Measurements from ENCODE around the gene IPO11.
"Not testable (repeated sequence)": the region's sequence is repeated elsewhere in the genome, so short reads cannot be mapped to it uniquely, and the experiment has no call there.

The IPO11 gene

GRCh38 chr5:62649025-62649424 is 236.5 kb downstream of the IPO11 start:
- TF ChIP-seq, protein P1, sequence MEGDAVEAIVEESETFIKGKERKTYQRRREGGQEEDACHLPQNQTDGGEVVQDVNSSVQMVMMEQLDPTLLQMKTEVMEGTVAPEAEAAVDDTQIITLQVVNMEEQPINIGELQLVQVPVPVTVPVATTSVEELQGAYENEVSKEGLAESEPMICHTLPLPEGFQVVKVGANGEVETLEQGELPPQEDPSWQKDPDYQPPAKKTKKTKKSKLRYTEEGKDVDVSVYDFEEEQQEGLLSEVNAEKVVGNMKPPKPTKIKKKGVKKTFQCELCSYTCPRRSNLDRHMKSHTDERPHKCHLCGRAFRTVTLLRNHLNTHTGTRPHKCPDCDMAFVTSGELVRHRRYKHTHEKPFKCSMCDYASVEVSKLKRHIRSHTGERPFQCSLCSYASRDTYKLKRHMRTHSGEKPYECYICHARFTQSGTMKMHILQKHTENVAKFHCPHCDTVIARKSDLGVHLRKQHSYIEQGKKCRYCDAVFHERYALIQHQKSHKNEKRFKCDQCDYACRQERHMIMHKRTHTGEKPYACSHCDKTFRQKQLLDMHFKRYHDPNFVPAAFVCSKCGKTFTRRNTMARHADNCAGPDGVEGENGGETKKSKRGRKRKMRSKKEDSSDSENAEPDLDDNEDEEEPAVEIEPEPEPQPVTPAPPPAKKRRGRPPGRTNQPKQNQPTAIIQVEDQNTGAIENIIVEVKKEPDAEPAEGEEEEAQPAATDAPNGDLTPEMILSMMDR (conservative IDR thresholded peaks at IDR 0.05) = no peak
- no peak for TF ChIP-seq ZFX (IDR thresholded peaks at IDR 0.05)

DNA sequence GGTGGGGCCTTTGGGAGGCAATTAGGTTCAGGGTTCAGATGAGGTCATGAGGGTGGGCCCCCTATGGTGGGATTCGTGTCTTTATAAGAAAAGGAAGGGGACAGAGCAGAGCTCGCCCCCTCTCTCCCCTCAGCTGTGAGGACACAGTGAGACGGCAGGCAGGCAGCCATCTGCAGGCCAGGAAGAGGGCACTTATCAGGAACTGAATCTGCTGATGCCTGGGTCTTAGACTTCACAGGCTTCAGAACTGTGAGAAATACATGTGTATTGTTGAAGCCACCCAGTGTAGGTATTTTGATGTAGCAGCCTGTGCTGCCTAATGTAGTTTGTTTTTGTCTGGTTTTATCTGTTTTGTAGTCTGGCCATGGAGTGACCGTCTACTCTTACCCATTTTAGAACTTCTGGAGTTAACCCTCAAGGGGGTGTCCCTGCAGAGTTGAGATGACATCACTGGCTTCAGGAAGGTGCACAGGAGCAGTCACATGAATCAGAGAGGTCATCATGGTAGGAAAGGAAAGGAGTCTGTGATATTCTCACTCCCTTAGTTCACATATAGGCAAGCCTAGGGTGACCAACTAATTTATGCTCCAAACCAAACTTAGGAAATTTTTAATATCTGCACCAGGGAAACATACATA is 237.0 kb downstream of the IPO11 start:
- TF ChIP-seq, protein P1 (conservative IDR thresholded peaks at IDR 0.05) = no peak
- TF ChIP-seq ZFX (IDR thresholded peaks at IDR 0.05) = no peak
- no peak overlapping the region for H3K27ac ChIP-seq

More at GRCh38 chr5:62649025-62649424, 236.5 kb downstream of the IPO11 start:
- H3K27ac ChIP-seq = no peak overlapping the region

DNA sequence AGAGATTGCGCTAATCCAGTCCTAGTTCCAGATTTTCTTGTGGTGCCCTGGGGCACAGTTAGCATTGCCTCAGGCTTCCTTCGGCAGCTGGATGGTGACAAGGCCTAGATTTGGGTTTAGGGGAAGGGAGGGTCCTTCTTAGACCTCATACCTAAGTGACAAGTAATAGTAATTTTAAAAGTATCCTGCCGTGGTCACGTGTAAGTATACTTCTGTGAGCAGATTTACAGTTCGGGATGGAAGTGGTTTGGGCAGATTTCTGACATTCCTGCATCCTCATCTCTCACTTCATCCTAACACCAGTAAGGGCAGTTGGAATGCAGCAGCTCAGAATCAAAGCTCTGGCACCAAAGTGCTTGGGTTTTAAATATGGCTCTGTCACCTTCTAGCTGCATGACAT is 237.6 kb downstream of the IPO11 start:
- H3K27ac ChIP-seq = no peak overlapping the region
- TF ChIP-seq, protein P1 (conservative IDR thresholded peaks at IDR 0.05) = no peak
- TF ChIP-seq ZFX (IDR thresholded peaks at IDR 0.05) = no peak

GRCh38 chr5:62652225-62652624 is 239.7 kb downstream of the IPO11 start:
- no peak for TF ChIP-seq ZFX (IDR thresholded peaks at IDR 0.05)
- TF ChIP-seq, protein P1 (conservative IDR thresholded peaks at IDR 0.05) = no peak
- H3K27ac ChIP-seq = no peak overlapping the region

DNA sequence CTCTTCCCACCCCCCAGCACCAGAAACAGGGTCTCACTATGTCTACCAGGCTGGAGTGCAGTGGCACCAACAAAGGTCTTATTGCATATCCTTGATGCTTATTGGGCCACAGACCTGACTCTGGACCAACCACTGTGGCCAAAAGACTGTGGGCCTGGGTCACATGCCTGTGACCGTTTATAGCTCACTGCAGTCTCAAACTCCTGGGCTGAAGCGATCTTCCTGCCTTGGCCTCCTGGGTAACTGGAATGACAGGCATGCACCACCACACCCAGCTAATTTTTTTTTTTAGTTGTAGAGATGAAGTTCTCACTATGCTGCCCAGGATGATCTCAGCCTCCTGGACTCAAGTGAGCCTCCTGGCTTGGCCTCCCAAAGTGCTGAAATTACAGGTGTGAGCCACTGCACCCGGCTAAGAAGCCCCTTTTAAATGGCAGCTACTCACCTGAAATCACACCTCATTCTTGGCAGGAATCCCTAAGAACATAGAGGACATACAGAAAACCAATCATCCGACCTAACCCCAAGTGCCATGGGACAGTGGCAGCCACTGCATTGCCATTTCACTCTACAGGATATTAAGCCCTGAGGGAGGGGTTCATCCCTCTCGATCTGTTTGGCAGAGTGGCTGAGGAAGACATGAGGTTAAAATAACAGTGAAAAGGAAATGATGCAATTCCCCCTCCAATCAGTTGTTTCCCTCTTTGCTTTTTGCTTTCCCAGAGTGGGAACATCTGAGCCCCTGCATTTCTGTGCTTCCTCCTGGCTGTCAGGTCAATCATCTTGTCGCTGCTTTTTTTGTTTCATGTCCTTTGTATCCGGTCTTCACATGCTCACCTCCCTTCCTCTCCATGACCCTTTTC is 240.7 kb downstream of the IPO11 start:
- no peak overlapping the region for H3K27ac ChIP-seq
- TF ChIP-seq, protein P1 (conservative IDR thresholded peaks at IDR 0.05) = no peak
- TF ChIP-seq ZFX (IDR thresholded peaks at IDR 0.05) = no peak

- TF ChIP-seq ZFX (IDR thresholded peaks at IDR 0.05) = no peak
- TF ChIP-seq, protein P1 (conservative IDR thresholded peaks at IDR 0.05) = no peak
- no peak overlapping the region for H3K27ac ChIP-seq
Observed at GRCh38 chr5:62653864-62654575, 241.5 kb downstream of the IPO11 start.

DNA sequence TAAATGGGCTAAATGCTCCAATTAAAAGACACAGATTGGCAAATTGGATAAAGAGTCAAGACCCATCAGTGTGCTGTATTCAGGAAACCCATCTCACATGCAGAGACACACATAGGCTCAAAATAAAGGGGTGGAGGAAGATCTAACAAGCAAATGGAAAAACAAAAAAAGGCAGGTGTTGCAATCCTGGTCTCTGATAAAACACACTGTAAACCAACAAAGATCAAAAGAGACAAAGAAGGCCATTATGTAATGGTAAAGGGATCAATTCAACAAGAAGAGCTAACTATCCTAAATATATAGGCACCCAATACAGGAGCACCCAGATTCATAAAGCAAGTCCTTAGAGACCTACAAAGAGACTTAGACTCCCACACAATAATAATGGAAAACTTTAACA is 245.2 kb downstream of the IPO11 start:
- not testable (repeated sequence) for H3K27ac ChIP-seq
